ENCODE results near the gene DOCK4.

- TF ChIP-seq CTCF (conservative IDR thresholded peaks at IDR 0.05; ENCODE audit: low read length) (no peak), EZH2phosphoT487 (IDR thresholded peaks at IDR 0.05; ENCODE audit: borderline replicate concordance) (no peak)
Observed at GRCh38 chr7:111975346-111975745, 230.9 kb downstream of the DOCK4 start.
